Breast epithelium (tissue), 4 donors: ENCODE measurements around the gene SREK1. TPM values are rescaled to one million over a fixed set of nuclear protein-coding genes. Genes with fewer than 3 reads are reported as not detected.
A peak's percentile ranks its signal among the peaks of the same experiment; 100 is the strongest.

Experiments used
- DNase-seq, 2 donors: peaks; one replicate each; pipeline ENCODE4 v3.0.0-alpha.2; 2019; ENCODE audit warnings: low spot score in 2 of 2
- H3K27ac ChIP-seq, 2 donors: fragments of 200-600 bp; sonication (generic) in 1 of 2; one replicate each; pipeline ENCODE4 v1.5.1; 2016 to 2019; ENCODE audit warnings: mild to moderate bottlenecking in 1 of 2
- H3K27me3 ChIP-seq, 2 donors: fragments of 200-600 bp; sonication (generic) in 1 of 2; one replicate each; pipeline versions ENCODE4 v1.5.1 to v1.6.0; 2017 to 2019; ENCODE audit warnings: control low read depth in 1 of 2, mild to moderate bottlenecking in 1 of 2
- H3K36me3 ChIP-seq: fragments of 200-600 bp; one replicate; pipeline ENCODE4 v1.5.1; 2019
- H3K4me1 ChIP-seq, 2 donors: fragments of 200-600 bp; sonication (generic); one replicate each; pipeline ENCODE4 v1.5.1; 2016 to 2019; ENCODE audit warnings: control low read depth in 1 of 2
- H3K4me3 ChIP-seq, 3 donors: fragments of 200-600 bp; sonication (generic); 1 replicate in 2 of 3; 2 replicates in 1 of 3; pipeline ENCODE4 v1.5.1; 2016 to 2019; ENCODE audit warnings: mild to moderate bottlenecking in 3 of 3, moderate library complexity in 2 of 3
- H3K9me3 ChIP-seq, 2 donors: fragments of 200-600 bp; sonication (generic) in 1 of 2; one replicate each; pipeline ENCODE4 v1.5.1; 2016 to 2019; ENCODE audit warnings: control low read depth in 1 of 2
- CTCF ChIP-seq, 3 donors: fragments of 450-650 bp; IDR thresholded peaks; one replicate each; pipeline ENCODE4 v1.5.1; 2016 to 2017; ENCODE audit warnings: antibody characterized with exemption in 3 of 3, mild to moderate bottlenecking in 3 of 3, moderate library complexity in 3 of 3
- POLR2A ChIP-seq: fragments of 450-650 bp; IDR thresholded peaks from one replicate; pipeline ENCODE4 v1.6.1; 2016; ENCODE audit warnings: antibody characterized with exemption, mild to moderate bottlenecking, moderate library complexity
- POLR2AphosphoS5 ChIP-seq, 3 donors: sonication (generic); formaldehyde crosslinking; IDR thresholded peaks; one replicate each; pipeline ENCODE4 v1.6.1; 2017; ENCODE audit warnings: antibody characterized with exemption in 3 of 3
- intact Hi-C: fragments of 100-400 bp; cut with DNase I; formaldehyde crosslinking; loops from one replicate; pipeline ENCODE4 v1.15.1; 2023; ENCODE audit warnings: low total_unique reads
- total RNA-seq, 3 donors: library from RNA; depleted of rRNA; stranded (reverse); fragments of >200 nt; gene quantifications; one replicate each; pipeline ENCODE4 v1.1.0, GENCODE V29; 2016

Gene SREK1
- total RNA-seq: 100 to 1,000 TPM in 2 of 3 donors, 10 to 100 TPM in 1; 91.2 to 170 (median 123) TPM

- intact Hi-C loops: no loop called here
- DNase-seq: peak; percentile 88 to 89
- Histone ChIP-seq H3K27me3 (no peaks in the 10 kb centered on the region), H3K4me3 (peak within 1 kb of the TSS; percentile 62 to 89 (median 78)), H3K9me3 (no peaks in the 10 kb centered on the region), H3K27ac (peak within 1 kb of the TSS; percentile 99), H3K4me1 (peaks cover 0 to 9% of the 10 kb centered on the region in 2 donors), H3K36me3 (no peaks in the 10 kb centered on the region)
- no peak for TF ChIP-seq CTCF (IDR thresholded peaks at IDR 0.05)
- peak; percentile 85 to 93 (median 90) for TF ChIP-seq POLR2AphosphoS5 (IDR thresholded peaks at IDR 0.05)
- peak; percentile 65 for TF ChIP-seq POLR2A
Observed at GRCh38 chr5:66144074-66144833, at the start of gene SREK1. Gene SREK1, plus strand, starts transcription at chr5:66144300. Its CDS starts 77 bp downstream, at chr5:66144377.

GRCh38 chr5:66100851-66101250, 43.2 kb upstream of the SREK1 start:
- H3K4me1 ChIP-seq: no peaks in the 10 kb centered on the region
- intact Hi-C loops: no loop called here
- no peak overlapping the region for H3K27ac ChIP-seq
- TF ChIP-seq POLR2A (no peak), POLR2AphosphoS5 (IDR thresholded peaks at IDR 0.05) (no peak), CTCF (IDR thresholded peaks at IDR 0.05) (no peak)
- no peaks in the 10 kb centered on the region for H3K36me3 ChIP-seq
- peaks cover 30 to 55% of the 10 kb centered on the region in 2 donors for H3K9me3 ChIP-seq
- H3K27me3 ChIP-seq: no peaks in the 10 kb centered on the region
- no peak overlapping the region for H3K4me3 ChIP-seq
- DNase-seq: no peak

GRCh38 chr5:66113160-66113559, 30.9 kb upstream of the SREK1 start:
- Histone ChIP-seq H3K4me1 (no peaks in the 10 kb centered on the region), H3K27me3 (no peaks in the 10 kb centered on the region), H3K27ac (no peak overlapping the region), H3K9me3 (peaks cover 0 to 45% of the 10 kb centered on the region in 2 donors), H3K4me3 (no peak overlapping the region), H3K36me3 (no peaks in the 10 kb centered on the region)
- TF ChIP-seq POLR2A (no peak), POLR2AphosphoS5 (IDR thresholded peaks at IDR 0.05) (no peak), CTCF (IDR thresholded peaks at IDR 0.05) (no peak)
- no peak for DNase-seq
- intact Hi-C loops: no loop called here

GRCh38 chr5:66118304-66118703, 25.8 kb upstream of the SREK1 start:
- Histone ChIP-seq H3K4me1 (no peaks in the 10 kb centered on the region), H3K27ac (no peak overlapping the region), H3K27me3 (no peaks in the 10 kb centered on the region), H3K4me3 (no peak overlapping the region), H3K36me3 (no peaks in the 10 kb centered on the region), H3K9me3 (peaks cover 0 to 10% of the 10 kb centered on the region in 2 donors)
- DNase-seq: no peak
- TF ChIP-seq POLR2A (no peak), POLR2AphosphoS5 (IDR thresholded peaks at IDR 0.05) (no peak), CTCF (IDR thresholded peaks at IDR 0.05) (no peak)
- intact Hi-C loops: no loop called here

GRCh38 chr5:66122379-66123034, 21.6 kb upstream of the SREK1 start:
- Histone ChIP-seq H3K27ac (no peak overlapping the region), H3K36me3 (no peaks in the 10 kb centered on the region), H3K4me1 (no peaks in the 10 kb centered on the region), H3K9me3 (no peaks in the 10 kb centered on the region), H3K4me3 (no peak overlapping the region), H3K27me3 (no peaks in the 10 kb centered on the region)
- intact Hi-C loops: no loop called here
- DNase-seq: no peak
- TF ChIP-seq CTCF (IDR thresholded peaks at IDR 0.05) (no peak), POLR2AphosphoS5 (IDR thresholded peaks at IDR 0.05) (no peak), POLR2A (no peak)
